ENCODE results near the gene RGS4. TPM values are rescaled to one million over a fixed set of nuclear protein-coding genes. Genes with fewer than 3 reads are reported as not detected.

The RGS4 gene
- total and polyA plus RNA-seq, 2 of the 13 experiments (the other 11 are each of a cell fraction or from before 2014, with no cell fraction given), result not detected

DNA sequence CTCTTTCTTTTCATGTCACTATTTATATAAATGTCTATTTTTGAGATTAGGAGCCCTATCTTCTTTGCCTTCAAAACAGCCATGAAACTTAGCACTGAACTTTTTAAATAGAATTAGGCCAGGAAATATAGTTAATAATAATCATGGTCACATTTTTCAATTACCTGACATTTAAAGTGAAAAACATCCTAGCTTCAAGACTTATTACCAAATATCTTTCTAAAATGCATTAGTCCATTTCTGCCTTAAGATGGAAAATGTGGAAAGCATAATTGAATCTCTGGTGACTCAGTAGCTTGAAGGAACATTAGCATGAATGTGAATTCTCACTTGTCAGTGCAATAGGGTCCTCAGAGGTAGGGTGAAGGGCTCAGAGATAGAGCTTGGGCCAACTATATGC, 18.7 kb upstream of the RGS4 start:
- FAIRE-seq (no peak), DNase-seq (ENCODE audit: low spot score) (no peak), ATAC-seq (no peak)
- BruUV-seq (replicated peaks), result no TSS peak
- in situ Hi-C loops (cut with HindIII; ENCODE audit: extremely low pct_ligation_motif_present, low pct_unique_long_range_greater_than_20kb), result no loop called here
- no peaks in the 10 kb centered on the region for H3K79me2 ChIP-seq (ENCODE audit: insufficient read depth, low read length)
- H4K20me1 ChIP-seq (ENCODE audit: insufficient read depth, low read length), result no peaks in the 10 kb centered on the region
- no peak for TF ChIP-seq ZNF543 (CRISPR knock-in tag; IDR thresholded peaks at IDR 0.05)
- TF ChIP-seq RFX5 (IDR thresholded peaks at IDR 0.05; ENCODE audit: low read depth, low read length), result no peak
- TF ChIP-seq IKZF4 (CRISPR knock-in tag; IDR thresholded peaks at IDR 0.05; ENCODE audit: borderline replicate concordance, low read depth, not compliant biosample characterization), result no peak
- TF ChIP-seq ZNF12 (CRISPR knock-in tag; IDR thresholded peaks at IDR 0.05), result no peak
- TF ChIP-seq ZNF556 (CRISPR knock-in tag; IDR thresholded peaks at IDR 0.05; ENCODE audit: borderline replicate concordance), result no peak
- ChIA-PET POLR2A (no interaction called here), CTCF (ENCODE audit: low intra/inter-chr PET ratio, low total read pairs) (no interaction called here)
- H3K9ac ChIP-seq (ENCODE audit: insufficient read depth, low read depth, low read length), result no peak overlapping the region
- intact Hi-C loops (cut with micrococcal nuclease; ENCODE audit: unreplicated experiment), result no loop called here
- no peak overlapping the region for H2AFZ ChIP-seq (ENCODE audit: low read length)
- H3K4me2 ChIP-seq (ENCODE audit: low read depth, low read length), result no peak overlapping the region
- no peaks in the 10 kb centered on the region for H3K9me3 ChIP-seq (ENCODE audit: low read length)
- H3K27me3 ChIP-seq (ENCODE audit: control insufficient read depth in 1 of 2, insufficient read depth in 2 of 2, low read length in 2 of 2), result peaks cover 0 to 4% of the 10 kb centered on the region in 2 experiments; a peak in 1 of 5 replicates
- no peaks in the 10 kb centered on the region for H3K4me1 ChIP-seq (ENCODE audit: insufficient read depth, low read length)
- H3K4me3 ChIP-seq (replicated peaks in 1 of 3; ENCODE audit: insufficient read depth in 1 of 3, low read depth in 2 of 3, low read length in 3 of 3), result no peak overlapping the region
- H3K36me3 ChIP-seq (replicated peaks in 1 of 2; ENCODE audit: control insufficient read depth in 1 of 2, insufficient read depth in 2 of 2, low read length in 2 of 2), result no peaks in the 10 kb centered on the region
- H3K27ac ChIP-seq (ENCODE audit: extremely low read length, insufficient read depth, low read length), result no peak overlapping the region

DNA sequence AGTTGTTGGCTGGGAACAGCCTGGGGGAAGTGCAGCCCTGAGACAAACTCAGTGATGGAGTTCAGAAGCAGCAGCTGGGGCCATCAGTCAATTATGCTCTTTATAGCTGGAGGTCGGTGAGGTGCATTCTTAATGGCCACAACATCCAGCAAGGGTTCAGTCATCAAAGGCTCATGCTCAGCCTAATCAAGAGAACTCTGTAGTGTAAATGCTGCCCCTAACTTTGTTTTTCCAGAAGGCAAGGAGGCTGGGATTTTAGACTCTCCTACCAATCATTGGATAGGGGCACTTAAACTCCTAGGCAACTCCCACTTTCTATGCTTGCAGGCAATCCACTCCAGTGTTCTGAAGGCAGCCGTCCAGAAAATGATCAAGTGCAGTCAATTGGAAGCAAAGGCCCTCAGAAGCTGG, 15.0 kb upstream of the RGS4 start:
- Histone ChIP-seq H3K4me2 (ENCODE audit: low read depth, low read length) (no peak overlapping the region), H3K4me3 (replicated peaks in 1 of 3; ENCODE audit: insufficient read depth in 1 of 3, low read depth in 2 of 3, low read length in 3 of 3) (no peak overlapping the region), H3K27ac (ENCODE audit: extremely low read length, insufficient read depth, low read length) (no peak overlapping the region), H3K4me1 (ENCODE audit: insufficient read depth, low read length) (no peaks in the 10 kb centered on the region), H3K9ac (ENCODE audit: insufficient read depth, low read depth, low read length) (no peak overlapping the region), H3K79me2 (ENCODE audit: insufficient read depth, low read length) (no peaks in the 10 kb centered on the region), H3K27me3 (ENCODE audit: control insufficient read depth in 1 of 2, insufficient read depth in 2 of 2, low read length in 2 of 2) (no peaks in the 10 kb centered on the region), H3K9me3 (ENCODE audit: low read length) (no peaks in the 10 kb centered on the region), H3K36me3 (replicated peaks in 1 of 2; ENCODE audit: control insufficient read depth in 1 of 2, insufficient read depth in 2 of 2, low read length in 2 of 2) (no peaks in the 10 kb centered on the region), H2AFZ (ENCODE audit: low read length) (no peak overlapping the region), H4K20me1 (ENCODE audit: insufficient read depth, low read length) (no peaks in the 10 kb centered on the region)
- 0% methylated on average over 1 of the region's 2 CpGs for WGBS (ENCODE audit: low lambda C conversion rate)
- in situ Hi-C loops (cut with HindIII; ENCODE audit: extremely low pct_ligation_motif_present, low pct_unique_long_range_greater_than_20kb) (no loop called here), intact Hi-C loops (cut with micrococcal nuclease; ENCODE audit: unreplicated experiment) (no loop called here)
- ChIA-PET CTCF (ENCODE audit: low intra/inter-chr PET ratio, low total read pairs) (no interaction called here), POLR2A (no interaction called here)
- DNase-seq (ENCODE audit: low spot score) (no peak), ATAC-seq (no peak), FAIRE-seq (no peak)
- BruUV-seq (replicated peaks), result no TSS peak
- no peak for TF ChIP-seq MAFK (conservative IDR thresholded peaks at IDR 0.05 in 1 of 2, IDR thresholded peaks at IDR 0.05 in 1 of 2; ENCODE audit: low read length in 2 of 2)
- TF ChIP-seq ZNF256 (CRISPR knock-in tag; conservative IDR thresholded peaks at IDR 0.05), result no peak
- TF ChIP-seq NKX3-1 (CRISPR knock-in tag; IDR thresholded peaks at IDR 0.05), result no peak
- no peak for TF ChIP-seq MBNL3 (CRISPR knock-in tag; conservative IDR thresholded peaks at IDR 0.05)
- TF ChIP-seq MED8 (CRISPR knock-in tag; IDR thresholded peaks at IDR 0.05; ENCODE audit: insufficient replicate concordance), result no peak
- no peak for TF ChIP-seq TAF1 (CRISPR knock-in tag; IDR thresholded peaks at IDR 0.05)
- TF ChIP-seq KMT2B (CRISPR knock-in tag; IDR thresholded peaks at IDR 0.05), result no peak
- no peak for TF ChIP-seq ZFYVE20 (CRISPR knock-in tag; IDR thresholded peaks at IDR 0.05; ENCODE audit: borderline replicate concordance, low read depth)
- TF ChIP-seq, protein P1, sequence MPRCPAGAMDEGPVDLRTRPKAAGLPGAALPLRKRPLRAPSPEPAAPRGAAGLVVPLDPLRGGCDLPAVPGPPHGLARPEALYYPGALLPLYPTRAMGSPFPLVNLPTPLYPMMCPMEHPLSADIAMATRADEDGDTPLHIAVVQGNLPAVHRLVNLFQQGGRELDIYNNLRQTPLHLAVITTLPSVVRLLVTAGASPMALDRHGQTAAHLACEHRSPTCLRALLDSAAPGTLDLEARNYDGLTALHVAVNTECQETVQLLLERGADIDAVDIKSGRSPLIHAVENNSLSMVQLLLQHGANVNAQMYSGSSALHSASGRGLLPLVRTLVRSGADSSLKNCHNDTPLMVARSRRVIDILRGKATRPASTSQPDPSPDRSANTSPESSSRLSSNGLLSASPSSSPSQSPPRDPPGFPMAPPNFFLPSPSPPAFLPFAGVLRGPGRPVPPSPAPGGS (CRISPR knock-in tag; IDR thresholded peaks at IDR 0.05), result no peak
- TF ChIP-seq ZNF660 (CRISPR knock-in tag; IDR thresholded peaks at IDR 0.05; ENCODE audit: borderline replicate concordance, low read depth), result no peak

All from HepG2 (cell line).